HG03520 (cell line): ENCODE measurements around the gene PGLYRP4.
"Not testable (repeated sequence)": the region's sequence is repeated elsewhere in the genome, so short reads cannot be mapped to it uniquely, and the experiment has no call there.

Experiments
- ATAC-seq: cut with Tn5 transposase; IDR thresholded peaks from one replicate; pipeline ENCODE4 v1.9.1; 2021; ENCODE audit warnings: mild to moderate bottlenecking, moderate library complexity; ENCODE audit not compliant: unreplicated experiment

Gene PGLYRP4

DNA sequence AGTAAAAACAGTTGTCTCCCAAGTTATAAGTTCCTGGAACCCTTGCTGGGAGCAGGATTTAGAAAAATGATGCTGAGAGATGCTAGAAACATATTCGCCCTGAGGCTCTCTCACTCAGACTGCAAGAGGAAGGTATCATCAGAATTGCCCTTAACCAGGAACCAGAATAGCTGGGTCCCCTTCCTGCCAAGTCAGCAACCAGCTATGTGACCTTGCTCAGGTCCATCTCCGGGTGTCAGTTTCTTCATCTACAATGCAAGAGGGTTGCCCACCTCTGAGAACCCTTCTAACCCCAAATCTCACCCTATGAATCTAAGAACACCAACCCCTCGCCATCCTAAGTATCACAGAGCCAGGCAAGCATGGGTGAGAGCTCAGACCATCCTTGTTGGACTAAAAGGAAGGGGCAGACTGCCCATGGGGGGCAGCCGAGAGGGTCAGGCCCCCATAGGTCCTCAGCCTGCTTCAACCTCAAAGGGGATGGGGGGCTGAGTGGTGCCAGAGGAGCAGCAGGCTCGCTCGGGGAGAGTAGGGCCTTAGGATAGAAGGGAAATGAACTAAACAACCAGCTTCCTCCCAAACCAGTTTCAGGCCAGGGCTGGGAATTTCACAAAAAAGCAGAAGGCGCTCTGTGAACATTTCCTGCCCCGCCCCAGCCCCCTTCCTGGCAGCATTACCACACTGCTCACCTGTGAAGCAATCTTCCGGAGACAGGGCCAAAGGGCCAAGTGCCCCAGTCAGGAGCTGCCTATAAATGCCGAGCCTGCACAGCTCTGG lies 8.6 kb upstream of the PGLYRP4 start:
- ATAC-seq, result no peak

DNA sequence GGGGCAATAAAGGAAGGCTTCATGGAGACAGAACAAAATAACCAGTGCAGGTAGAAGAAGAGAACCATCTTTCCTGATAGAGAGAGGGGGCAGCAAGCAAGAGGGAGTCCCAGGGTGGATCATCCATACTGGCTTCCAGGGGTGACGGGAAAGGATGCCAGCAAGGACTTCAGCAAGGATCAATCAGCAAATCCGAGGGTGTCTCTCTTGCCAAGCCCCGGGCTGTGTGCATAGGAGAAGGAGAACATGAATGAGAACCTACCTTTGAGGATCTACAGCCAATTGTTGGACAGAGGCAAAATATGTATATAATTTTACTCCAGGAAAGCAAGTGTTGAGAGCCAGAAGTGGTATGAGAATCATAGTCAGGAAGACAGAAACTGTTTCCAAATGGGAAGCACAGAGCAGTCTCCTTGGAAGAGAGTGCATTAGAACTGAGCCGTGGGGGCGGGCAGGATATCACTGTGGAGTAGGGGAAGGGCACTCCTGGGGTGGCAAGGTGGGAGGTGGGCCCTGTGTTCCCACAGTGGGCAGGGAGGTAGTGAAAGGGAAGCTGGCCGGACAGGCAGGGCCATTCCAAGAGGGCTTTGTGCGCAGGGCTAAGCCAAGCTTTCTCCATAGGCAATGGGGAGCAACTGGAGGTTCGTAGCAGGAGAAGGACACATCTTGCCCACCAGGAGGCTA lies 7.9 kb upstream of the PGLYRP4 start:
- ATAC-seq, result no peak

DNA sequence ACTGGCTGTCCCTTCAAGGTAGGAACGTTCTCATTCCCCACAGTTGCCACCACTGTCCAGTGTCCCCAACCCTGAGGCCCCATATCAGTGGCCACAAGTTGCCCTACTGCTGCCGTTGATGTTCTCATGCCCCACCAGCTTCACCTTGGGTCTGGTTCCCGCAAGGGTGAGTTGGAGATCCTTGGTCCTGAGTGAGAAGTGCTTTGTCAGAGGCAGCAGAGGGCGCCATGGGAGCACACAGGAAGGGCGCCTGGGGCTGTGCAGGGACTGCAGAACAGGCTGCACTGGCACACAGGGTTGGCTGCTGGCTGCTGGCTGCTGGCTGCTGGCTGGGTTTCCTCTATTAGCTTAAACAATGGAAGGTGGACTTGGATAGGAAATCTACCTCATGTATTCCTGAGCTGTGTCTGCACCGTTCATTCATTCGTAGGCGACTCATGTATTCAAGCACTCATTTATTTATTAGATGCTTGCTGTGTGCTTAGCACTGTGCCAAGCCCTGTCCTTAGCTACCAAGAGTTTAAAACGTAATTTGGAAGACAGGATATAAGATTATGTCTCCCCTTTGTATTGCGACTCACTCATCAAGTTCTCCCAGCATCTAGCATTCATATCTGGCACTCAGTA lies 6.9 kb upstream of the PGLYRP4 start:
- no peak for ATAC-seq

DNA sequence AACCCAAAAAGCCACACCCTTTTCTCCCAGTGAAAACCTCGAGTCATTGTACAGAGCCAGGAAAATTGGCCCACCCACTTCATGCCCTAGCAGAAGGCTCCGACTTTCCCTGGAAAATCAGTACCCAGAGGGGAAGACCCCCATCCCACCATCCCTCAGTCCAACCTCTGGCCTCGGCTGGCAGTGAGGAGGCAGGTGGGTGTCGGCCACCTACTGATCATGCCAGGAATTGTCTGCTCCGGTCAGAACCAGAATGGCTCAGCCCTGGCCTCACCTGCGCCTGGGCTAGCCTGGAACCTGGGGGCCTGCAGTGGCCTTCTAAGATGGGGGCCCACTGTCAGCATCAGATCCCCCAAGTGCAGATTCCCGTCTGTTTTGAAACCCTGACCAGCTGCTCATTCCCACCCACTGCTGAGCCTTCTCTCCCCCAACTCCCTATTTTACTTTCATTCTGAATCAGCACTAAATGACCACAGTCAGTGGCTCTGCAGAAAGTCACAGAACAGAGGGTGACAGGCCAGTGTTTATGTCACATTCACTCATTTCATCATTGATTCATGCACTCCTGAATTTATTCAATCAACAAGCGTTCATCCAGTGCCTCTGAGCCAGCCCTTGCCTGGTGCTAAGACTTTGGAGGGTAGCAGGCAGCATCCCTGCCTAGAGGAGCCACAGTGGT lies 6.0 kb upstream of the PGLYRP4 start:
- no peak for ATAC-seq

DNA sequence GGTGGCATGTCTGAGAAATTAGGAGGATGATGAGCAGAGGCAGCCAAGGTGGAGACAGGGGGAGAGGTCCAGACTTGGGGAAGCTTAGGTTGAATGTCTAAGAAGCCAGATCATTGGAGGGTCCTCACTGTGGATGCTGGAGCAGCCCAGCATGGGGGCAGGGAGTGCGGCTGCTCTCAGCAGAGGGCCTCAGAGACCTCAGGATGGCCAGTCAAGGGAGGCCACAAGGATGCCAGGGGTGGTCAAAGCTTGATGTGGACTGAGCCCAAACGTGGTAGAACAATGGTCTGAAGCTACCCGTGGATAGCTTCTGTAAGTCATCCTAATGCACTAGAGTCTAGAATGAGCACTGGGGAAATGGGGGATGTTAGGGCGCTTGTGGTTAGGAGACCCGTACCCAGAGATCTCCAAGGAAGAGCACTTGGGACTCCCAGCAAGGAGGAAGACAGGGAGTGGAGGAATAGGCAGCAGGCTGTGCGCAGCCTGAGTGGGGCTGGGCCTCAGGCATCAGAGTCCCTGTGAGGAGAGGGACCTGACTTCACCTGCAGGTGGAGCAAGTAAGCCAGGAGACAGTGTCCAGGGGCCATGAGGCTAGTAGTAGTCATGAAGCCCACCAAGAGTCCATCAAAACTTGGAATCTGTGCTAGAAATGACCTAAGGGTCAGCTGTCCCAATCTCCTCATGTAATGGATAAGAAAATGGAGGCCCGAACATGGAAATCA lies 4.7 kb upstream of the PGLYRP4 start:
- no peak for ATAC-seq

DNA sequence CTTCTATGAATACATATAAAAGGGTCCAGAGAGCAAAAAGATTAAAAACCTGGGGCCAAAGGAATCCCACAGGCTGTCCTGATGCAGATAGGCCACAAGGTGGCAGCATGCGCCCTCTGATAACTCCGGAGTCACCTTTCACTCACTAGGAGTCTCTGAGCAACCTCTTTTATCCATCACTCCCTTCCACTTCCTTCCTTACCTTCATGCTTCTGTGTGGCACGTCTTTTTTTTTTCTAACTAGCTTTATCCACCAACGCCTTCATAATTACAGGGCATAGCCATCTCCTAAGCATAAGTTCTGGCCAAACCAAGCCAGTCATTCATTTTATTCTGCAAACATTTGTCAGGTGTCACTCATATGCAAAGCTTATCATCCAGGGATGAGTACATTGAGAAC lies 3.9 kb upstream of the PGLYRP4 start:
- ATAC-seq, result peak; percentile 71

DNA sequence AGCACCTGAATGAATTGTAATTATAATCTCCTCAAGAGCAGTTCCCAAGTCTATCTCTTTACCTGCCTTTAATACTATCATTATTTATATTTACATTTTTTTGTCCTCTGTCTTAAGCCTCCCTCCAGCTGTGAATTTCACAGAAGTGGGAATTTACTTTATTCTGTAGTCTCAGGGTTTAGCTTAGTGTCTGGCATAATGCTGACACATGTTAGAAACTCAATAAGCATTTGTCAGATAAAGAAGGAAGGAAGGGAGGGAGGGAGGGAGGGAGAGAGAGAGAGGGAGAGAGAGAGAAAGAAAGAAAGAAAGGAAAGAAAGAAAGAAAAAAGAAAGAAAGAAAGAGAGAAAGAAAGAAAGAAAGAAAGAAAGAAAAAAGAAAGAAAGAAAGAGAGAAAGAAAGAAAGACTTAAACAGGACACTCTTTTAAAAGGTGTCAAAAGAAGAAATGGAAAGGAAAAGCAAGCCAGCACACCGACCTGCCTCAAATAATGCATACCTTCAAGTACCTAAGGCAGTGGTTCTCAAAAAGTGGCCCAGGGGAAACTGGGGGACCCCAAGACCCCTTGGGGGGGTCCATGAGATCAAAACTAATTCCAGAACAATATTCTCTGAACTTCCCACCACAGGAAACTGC lies 1.8 kb upstream of the PGLYRP4 start:
- no peak for ATAC-seq

DNA sequence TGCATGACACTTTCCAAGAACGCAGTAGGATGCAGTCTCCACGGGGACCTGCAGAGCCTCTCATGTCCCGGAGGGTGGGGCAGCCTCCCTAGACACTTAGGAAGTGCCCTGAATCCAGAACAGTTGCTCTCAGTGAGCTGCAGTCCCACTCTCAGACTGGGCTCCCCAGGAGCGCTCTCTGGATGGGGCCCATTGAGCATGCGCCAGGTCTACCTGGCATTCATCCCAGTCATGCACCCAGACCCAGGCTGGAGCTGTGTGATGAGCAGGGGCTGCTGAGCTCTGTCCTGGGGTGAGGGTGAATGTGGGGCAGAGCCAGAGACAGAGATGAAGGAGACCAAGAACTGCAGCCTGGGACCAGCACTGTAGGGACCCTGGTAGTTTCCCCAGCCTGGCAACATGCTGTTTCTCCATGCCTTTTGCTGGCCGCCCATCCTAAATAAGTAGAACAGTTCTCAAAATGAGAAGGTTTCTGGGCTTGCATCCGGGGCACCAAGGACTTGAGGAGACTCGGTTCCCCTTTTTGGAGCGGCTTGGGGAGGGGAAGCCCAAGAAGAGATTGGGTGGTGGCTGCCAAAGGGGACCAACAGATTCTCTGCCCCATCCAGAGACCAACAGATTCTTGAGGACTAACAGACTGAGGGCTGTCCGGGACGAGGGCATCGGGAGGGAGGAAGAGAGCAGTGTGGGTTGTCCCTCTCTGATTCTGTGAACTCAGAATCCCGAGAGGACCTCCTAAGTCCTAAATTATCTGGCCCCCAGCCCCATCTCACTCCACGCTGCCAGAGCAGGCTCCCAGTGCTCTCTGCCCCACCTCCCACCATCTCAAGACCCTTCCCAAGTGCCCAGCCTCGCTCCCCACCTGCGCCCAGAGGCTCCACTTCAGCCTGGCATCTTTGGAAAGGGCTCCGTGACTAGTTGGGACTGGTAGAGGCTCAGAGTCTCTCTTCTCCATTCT lies 1.0 kb upstream of the PGLYRP4 start:
- no peak for ATAC-seq

DNA sequence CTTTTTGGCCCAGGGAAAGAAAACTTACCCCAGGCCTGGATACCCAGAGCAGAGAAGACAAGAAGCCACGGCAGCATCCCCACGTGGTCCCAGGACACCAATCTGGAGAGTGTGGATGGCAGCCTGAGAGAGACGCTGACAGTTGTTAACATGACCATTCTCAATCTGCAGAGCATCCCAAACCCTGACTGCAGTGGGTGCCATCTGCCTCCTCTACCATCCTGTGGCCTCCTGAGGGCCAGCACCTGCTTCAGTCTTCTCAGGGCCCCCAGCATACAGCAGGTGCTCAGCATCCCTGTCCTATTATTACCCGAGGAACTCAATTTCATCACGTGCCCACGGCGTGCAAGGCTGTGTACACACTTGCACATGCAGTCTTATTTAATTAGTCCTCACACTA lies 785 bp downstream of the PGLYRP4 start:
- no peak for ATAC-seq

DNA sequence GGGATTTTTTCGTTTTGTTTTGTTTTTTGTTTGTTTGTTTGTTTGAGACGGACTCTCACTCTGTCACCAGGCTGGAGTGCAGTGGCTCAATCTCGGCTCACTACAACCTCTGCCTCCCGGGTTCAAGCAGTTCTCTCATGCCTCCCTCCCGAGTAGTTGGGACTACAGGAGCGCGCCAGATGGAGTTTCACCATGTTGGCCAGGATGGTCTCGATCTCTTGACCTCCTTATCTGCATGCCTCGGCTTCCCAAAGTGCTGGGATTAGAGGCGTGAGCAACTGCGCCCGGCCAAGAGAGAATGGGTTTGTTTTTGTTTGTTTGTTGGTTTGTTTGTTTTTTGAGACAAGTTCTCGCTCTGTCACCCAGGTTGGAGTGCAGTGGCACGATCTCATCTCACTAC lies 1.6 kb downstream of the PGLYRP4 start:
- not testable (repeated sequence) for ATAC-seq

DNA sequence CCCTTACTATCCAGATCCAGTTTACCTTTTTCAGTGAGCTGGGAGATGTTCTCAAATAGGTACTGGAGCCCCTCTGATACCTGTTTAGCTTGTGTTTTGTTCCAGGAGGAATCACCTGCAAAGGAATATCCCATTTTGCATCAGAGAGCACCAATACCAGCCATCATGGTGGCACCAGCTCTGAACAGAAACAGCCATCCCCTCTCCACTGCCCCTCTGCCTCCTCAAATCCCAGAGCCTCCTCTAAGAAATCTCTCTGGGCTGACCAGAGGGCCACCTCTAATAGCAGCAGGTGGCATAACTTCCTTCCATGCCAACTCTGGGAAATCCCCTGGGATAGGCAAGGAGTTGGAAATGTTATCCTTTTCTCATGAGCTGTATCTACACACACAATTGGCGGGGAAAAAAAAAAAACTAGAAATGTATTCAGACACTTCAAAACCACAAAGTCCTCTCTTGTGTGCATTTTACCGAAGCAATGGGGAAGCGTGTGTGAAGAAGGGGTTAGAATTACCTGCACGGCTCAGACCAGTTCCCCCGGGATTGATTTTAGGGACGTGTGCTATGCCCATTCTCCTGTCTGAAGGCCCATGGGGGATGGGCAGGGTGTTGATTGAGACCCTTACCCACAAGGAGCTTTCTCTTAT lies 2.4 kb downstream of the PGLYRP4 start:
- no peak for ATAC-seq

DNA sequence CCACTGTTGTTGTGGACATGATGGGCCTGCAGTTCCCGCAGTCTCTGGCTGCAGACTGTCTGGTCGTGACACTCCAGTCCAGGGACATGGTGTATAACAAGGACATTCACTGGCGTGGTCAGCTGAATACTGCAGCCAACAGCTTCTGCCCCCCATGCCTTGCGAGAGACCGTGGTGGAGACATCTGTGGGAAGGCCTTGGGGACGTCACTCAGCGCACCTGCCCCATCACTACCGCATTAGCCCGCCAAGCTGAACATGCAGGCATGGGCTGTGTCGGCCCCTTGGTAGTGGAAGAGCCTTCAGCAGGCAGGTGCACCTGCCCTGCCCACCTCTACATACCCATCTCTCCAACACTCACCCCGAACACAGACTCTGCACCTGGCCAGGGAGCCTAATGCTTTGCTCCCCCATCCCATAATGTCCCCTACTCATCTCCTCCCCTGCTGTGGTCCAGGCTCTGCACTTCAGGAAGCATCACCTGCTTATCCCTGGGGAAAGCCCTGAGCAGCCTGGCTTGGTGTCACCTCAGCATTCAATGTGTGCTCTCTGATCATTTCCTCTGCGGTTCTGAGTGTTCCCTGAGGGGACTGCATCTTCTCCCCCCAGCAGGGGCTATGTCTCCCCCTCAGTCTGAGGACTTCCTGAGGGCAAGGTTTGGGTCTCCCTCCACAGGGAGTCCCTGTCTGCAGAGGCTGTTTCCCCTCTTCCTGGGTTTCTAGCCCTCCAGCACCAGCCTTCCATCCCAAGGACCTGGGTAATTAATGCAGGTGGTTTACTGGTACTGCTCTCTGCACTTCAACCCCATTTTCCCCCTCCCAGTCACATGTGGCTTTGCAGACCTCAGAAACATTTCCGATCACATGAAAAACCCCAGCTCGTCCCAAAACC lies 3.2 kb downstream of the PGLYRP4 start:
- no peak for ATAC-seq

DNA sequence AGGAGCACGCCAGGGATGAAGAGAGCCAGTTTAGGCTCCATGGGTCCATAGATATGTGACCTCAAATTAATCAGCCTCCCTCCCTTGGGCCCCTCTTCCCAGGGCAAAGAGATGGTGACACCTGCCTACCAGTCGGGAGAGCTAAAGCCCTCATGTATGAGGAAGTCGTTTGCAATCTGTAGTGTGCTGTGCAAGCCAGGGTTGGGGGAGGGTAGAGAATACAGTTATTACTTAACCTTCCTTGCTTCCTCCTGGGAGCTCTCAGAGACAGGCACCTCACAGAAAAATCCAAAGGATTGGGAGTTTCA lies 4.0 kb downstream of the PGLYRP4 start:
- no peak for ATAC-seq

DNA sequence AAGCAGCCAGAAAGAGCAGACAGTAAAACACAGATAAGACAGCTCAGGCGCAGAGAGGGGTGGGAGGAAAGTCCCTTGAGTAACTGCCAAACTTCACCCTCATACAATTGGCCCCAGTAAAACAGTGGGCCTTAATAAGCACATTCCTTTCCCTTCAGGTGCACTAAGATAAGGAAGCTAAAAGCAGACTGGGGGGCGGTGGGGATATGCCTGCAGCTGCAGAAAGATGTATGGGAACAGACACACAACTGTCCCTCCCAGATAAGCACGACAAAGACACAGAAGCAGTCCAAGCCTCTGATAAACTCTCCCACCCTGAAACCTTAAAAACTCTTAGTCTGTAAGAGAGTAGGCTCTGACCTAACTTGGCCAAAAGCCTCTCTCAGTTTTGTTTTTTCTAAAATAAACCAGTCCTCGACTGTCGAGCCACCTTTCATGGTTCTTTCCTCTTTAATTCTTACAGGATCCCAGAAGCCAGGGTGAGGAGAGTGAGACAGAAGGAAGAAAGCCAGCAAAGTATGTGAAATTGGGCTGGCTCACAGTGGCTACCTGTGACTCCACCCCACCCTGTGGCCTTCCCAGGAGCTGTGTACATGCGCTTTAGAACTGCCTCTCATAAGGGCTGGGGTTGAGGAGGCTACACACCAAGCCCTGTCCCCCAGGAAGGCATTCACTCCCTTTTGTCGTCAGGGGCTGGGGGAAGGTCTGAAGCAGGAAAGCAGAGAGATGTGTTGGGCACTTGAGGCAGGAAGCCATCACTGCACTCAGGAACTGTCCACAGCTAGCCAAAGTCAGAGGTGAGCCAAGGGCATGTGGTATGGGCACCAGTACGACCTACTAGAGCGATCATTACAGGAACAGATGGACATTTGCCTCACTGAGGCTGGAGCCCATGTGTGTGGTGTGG lies 4.6 kb downstream of the PGLYRP4 start:
- ATAC-seq, result no peak

DNA sequence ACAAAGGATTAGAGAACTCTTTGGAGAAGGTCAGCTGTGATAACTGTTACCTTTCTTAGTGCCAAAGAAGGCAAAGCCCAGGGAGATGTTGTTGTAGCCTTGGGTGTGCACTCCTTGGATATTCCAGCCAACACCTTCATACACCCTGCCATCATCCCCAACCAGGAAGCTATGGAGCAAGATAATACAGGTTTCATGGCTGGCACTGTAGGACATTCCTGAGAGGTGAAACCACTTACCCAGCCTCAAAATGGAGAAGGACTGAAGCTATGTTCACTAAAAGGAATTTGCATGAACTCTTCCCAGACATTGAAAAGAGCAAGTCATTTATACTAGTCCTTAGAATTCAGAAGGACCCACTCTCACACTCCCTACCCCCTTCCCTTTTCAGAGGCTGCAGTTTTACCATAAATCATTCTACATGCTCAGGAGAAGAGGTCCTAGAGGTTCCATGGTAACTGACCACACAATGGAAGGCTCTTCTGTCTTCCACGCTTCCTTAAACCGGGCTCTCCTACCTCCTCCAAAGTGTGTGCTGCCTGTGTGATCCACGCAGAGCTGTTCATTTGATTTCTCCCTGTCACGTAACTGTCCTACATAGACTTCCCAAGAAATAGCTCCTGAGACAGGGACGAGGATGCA lies 5.5 kb downstream of the PGLYRP4 start:
- ATAC-seq, result no peak

DNA sequence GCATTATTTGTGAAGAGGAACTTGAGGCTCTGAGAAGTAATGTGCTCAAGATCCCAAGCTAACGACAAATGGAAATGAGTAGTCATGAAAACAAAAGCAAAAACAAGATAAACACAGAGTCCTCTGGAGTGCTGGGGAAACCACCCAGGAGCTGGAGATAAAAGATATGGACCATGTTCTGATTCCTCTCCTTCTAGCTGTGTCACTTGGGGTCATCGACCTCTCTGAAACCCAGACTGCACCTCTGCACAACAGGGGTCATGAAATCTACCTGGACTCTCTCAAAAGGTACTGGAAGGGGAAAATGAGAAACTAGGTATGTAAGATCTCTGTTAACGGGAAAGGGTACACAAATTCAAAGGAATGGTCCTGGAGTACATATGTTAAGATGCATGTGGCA lies 6.5 kb downstream of the PGLYRP4 start:
- no peak for ATAC-seq
